ENCODE results near the gene THRB.
"Not testable (repeated sequence)": the region's sequence is repeated elsewhere in the genome, so short reads cannot be mapped to it uniquely, and the experiment has no call there.

THRB gene

DNA sequence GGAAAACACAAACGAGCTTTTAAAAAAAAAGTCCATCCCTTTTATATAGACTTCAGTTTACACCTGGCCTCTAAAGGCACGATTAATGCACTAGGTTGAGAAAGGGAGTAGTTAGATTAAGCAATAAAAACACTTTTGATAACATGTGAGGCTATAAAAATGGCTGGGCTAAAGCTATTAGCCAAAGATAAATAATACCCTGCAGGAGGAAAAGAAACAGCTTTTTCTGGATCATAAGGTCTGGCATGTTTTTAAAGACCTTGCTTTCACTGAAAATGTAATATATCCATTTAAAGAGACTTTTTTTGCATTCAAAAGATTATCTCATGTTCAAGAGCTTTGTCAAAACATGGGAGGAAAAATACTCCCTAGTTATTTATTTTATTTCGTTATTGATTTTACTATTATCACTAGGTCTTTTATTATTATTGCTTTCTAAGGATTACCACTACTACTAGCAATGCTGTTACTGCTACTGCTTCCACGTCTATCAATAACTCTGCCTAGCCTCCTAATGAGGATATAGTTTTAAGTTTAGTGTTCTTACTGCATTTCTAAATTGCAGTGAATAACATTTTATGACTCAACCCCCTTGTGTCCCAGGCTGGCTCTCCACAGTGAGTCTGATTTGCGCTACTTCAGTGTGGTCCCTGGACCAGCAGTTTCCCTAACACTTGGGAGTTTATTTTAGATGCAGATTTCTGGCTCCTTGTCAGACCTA, 93.4 kb downstream of the THRB start:
- no peak for DNase-seq (ENCODE audit: low read depth)

DNA sequence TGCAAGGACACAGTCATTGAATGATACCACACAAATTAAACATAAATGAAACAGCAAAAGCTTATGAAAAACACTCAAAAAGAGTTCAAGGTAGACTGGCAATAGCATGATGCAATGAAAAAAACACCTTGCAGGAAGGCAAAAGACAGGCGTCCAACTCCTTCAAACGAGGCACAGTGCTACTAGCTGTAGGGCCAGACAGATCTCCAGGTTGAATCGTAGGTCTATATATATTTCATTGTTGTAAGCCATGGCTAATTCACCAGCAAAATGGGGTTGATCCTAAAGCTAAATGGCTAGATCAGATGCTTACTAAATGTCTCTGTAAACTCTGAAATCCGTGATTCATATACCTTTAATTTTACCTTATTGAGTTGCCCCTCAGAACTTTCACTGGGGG, 94.2 kb downstream of the THRB start:
- DNase-seq (ENCODE audit: low read depth): no peak

DNA sequence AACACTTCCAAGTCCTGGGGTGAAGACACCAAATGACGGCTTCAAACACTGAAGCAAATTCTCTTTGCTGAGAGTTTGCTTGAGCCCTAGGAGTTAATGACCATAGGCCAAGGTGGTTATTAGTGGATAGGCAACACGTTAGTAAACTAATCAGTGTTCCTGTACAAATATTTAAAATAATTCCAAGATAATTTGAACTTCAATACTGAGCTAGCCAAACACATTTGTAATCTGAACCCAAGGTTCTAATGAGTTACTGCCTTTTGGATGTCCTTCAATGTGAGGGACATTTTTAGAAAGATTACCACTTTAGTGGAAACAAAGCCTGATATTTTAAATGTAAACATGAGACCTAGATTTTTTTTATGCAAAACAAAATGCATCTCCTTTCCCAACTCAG, 94.6 kb downstream of the THRB start:
- DNase-seq (ENCODE audit: low read depth): no peak

DNA sequence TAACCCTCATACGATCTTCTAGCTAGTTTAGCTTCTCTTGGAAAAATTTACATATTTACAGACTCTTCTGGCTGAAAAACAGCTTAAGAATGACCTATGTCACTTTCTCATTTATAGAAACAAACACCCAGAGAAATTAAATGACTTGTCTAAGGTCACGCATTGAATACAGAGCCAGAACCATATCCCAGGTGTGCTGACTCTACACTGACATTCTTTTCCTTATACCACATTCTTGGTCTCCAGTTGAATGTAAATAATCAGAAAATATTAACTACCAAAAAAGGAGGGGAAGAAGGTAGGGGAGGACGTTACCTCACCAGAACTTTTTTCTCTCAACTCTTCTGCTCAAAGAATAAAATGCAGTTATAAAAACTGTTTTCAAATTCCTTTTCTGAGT, 95.0 kb downstream of the THRB start:
- DNase-seq (ENCODE audit: low read depth): no peak

DNA sequence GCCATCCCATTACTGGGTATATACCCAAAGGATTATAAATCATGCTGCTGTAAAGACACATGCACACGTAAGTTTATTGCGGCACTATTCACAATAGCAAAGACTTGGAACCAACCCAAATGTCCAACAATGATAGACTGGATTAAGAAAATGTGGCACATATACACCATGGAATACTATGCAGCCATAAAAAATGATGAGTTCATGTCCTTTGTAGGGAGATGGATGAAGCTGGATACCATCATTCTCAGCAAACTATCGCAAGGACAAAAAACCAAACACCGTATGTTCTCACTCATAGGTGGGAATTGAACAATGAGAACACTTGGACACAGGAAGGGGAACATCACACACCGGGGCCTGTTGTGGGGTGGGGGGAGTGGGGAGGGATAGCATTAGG, 95.9 kb downstream of the THRB start:
- DNase-seq (ENCODE audit: low read depth): not testable (repeated sequence)

DNA sequence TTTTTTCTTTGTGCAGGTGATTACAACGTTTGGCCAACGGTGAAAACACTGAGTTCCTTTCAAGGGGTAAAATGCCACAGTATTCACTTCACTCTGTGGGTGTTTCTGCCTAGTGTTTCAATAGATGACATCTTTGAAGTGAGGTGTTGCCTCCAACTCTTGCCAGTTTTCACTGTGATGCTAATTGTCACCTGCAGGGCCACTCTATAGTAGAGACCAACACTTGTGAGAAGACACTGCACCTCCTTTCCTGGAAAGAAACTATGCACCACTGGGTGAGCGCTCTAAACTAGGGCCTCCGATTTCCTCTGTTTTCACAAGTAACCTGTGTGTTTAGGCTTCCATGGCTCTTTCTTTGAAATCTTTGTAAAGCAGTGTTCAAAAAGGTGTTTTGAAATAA, 98.3 kb downstream of the THRB start:
- no peak for DNase-seq (ENCODE audit: low read depth)

DNA sequence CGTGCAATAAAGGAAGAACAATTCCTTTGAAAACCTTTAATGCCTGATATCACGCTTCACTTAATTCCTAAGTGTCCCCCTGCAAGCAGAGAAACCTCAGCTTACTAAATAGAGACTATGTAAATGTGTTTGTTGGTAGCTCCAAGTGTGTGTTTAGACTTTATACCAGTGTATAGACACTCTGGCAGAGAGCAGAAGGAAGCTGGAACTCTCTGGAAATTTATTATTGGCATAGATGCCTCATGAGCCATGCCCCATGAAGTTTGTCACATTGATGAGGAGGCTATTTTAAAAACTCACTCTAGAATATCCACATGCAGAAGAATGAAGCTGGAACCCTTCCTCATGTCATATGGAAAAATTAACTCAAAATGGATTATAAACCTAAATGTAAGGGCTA, 99.9 kb downstream of the THRB start:
- no peak for DNase-seq (ENCODE audit: low read depth)

DNA sequence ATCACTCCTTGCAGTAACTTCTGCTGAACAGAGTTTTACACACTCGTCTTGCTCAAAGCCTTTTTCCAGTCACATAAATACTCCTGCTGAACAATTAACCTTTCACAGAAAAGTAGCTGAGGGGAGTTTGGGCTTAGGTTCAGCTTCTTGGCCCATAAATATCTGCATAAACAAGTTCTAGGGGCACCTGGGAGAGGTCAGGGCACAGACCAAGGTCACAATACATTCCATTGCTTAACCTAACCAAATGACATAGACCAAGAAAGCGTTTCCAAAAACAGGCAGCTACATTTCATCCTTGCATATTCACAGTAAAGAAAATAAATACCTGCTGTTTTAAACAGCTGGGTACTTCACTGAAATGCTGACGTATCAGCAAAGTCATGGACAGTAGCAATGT, 101.3 kb downstream of the THRB start:
- DNase-seq (ENCODE audit: low read depth): no peak

DNA sequence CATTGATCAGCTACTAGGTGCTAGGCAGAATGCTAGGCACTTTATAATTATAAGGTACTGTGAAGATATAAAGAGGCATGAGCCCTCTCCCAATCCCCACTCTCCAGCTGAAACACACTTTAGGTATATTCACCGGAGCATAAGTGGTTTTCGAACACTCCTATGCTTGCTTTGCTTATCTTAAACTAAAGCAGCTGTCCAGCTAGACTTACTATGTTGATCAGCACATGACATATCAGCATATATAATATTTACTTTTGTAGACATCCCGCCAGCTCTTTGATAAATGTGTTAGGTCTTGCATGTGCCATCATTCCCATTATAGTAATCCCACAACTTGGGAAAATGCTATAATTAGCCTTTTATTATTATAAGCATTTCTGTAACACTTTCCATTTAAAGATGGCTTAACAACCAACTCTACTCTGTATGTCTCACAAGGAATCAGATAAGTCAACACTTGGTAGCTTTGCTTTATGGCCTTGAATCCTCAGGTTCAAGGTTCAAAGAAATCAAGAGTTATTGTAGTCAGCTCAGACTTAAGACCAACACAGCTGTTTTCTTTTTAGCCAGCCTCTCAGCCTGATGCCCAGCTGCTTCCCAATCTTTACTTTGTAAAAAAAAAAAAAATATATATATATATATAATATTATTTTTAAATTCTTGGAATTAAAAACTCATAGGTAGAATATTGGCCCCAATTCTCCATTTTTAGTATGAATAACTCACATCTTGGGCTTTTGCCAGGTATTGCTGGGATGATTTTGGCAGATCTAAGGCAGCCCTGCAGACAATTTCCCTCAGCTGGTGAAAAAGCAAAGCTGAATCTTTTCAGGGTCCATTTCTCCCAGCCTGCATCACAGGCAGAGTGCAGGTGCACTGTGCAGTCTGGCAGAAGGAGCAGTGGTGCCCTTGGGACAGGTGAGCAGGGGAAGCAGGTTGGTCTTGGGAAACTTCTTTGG, 104.2 kb downstream of the THRB start:
- no peak for DNase-seq (ENCODE audit: low read depth)

DNA sequence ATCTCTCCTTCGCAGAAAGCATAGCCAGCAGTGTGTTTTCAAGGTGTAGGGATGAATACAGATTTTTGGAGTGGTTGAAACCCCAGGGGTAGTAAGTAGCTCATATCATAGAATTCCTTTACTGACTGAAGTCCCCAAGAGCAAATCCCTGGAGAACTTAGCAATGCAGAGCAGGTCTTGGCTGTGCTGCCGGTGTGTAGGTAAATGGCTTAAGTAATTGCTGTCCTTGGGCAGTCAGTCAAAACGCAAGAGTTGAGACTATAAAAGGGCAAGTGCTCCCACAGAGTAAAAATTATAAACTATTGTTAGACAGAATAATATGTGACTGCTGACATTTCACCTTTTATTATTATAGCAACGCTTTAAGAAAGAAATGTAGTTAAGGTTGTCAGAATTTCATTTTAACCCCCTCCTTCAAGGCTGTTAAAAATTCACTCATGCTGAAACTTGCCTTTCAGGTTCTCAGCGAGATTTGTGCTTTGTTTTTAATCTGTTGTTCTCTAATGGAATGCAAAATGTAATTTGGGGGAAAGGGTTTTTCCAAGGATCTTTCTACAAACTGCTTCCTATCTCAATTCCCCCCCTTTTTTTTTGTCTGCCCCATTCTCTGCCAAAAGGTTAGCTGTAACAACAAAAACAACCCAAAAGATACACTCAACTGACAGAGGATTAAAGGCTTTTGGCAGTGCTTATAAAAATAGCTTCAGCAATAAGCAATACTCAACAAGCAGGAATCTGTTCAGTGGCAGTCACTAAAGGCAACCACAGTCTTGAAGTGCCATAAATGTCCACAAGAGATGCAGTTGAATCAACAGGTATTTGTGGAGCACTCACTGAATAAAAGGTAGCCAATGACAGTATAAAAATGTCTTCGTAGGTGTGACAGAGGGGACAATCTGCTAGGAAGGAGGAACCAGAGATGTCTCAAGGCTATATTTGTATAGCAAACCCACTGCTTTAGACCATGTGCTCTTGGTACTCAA, 105.3 kb downstream of the THRB start:
- no peak for DNase-seq (ENCODE audit: low read depth)

DNA sequence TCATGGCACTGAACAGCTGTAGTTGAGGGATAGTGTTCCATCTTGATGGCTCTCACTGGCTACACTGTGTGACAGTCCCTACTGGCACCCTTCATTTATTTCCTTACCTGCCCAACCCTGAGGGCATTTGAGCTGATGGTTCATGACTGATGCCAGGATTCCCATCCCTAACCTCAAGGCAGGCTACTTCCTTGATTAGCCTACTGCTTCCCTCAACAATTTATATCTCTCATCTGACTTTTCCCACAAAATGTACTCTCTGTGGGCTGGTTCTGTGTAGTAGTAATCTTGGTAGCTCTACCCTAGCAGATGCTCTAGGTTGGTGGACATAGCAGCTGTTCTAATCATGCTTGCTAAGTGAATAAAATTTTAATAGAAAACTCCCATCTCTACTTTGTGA, 106.0 kb downstream of the THRB start:
- no peak for DNase-seq (ENCODE audit: low read depth)

DNA sequence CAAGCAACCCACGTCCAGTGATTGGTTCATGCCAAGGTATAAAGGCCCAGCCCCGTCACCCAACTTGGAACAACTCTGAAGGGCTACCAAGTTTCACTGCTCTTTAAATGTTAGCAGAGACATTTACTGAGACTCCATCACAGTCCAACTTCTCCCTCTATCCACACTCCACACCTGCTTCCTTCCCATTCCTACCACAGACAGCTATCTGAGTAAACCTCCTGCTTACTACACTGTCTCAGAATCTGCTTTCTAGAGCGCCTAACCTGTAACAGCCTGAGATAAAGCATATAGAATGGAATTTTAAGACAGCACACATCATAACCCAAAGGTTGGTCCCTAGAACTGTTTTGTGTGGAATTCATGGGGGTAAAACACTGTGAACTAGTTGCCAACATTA, 106.5 kb downstream of the THRB start:
- DNase-seq (ENCODE audit: low read depth): no peak

DNA sequence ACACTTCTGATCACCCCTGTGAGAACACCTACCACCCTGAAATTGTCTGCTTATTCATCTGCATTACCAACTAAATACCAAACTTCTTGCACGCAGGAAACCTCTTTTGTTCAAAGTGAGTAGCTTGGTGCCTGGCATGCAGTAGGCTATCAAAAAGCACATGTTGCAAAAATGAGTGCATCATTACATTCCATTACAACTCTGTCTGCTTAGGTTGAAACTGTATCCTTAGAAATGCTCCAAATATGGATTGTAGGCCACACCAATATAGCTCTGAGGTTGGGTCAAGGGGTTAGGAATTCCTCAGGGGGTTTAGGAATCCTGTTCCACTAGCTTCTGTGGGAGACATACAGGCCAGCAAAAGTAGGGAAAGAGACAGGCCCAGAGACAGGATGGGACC, 107.2 kb downstream of the THRB start:
- peak; percentile 58 for DNase-seq (ENCODE audit: low read depth)

DNA sequence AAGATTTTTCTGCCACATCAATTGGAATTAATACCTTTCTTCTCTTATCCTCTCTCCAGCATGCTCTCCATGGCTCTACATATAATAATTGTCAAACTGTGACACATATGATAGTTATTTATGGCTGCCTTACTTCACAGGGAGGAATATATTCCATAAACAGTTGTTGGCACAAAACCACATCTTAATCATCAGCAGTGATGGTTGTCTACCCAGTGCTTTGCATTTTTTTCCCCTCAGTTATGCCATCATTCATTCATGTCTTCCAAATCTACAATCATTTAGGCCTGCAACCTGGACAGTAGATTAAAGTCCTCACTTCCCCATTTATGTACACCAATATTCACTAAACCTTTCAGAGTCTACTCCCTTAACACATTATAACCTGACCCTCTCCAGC, 107.7 kb downstream of the THRB start:
- no peak for DNase-seq (ENCODE audit: low read depth)

DNA sequence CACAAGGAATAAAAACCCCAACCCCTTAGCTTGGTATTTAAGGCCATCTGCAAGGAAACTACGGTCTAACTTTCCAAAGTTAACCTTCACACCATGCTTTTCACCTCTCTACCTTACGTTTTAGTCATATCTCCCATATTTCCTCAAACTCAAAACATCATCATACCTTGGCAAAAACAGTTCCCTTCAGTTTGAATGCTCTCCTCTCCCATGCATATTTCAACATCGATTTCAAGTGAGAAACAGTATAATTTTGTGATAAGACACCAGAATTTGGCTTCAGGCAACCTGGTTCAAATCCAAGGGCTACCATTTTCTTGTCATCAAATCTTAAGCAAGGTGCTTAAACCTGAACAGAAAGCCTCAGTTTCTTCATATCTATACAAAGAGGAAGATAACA, 108.2 kb downstream of the THRB start:
- DNase-seq (ENCODE audit: low read depth): no peak

DNA sequence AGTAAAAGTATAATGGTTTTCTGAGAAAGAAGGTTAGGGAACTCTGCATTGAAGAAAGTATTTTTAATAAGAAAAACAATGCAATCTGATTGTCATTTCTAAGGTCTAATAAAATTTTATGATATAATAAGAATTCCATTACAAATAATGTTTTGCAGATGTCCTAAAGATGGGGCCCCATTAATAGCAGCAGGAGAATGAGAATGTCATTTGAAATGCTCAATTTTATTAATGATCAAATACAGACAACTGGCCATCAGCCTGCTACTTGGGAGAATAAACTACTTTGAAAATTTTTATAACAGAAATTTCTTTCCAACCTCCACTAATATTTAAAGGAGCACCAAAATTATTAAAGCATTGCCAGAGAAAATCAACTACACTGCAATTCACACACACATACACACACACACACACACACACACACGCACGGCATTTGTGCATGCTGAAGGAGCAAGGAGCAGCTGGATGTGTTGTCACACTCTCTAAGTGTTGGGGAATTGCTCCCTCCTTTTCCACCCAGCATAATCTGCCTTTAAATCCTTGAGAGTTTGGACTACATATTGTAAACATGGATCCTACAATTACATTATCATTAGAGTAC, 109.5 kb downstream of the THRB start:
- no peak for DNase-seq (ENCODE audit: low read depth)

DNA sequence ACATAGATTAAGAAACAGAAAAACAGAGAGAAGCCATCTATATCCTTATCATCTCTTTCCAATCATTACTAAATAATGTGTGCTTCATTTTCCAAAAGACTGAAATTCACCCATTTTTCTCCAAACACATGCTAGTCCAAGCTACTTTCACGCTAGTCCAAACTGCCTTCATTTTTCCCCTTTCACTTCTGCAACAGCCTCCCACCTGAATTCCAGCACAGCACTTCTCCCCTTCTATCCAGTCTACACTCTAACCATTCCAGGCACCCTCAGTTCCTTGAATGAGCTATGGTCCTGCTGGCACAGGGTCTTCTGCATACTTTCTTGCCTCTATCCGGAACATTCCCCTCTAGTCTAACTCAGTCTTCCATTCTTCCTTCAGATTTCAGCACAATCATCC, 112.0 kb downstream of the THRB start:
- DNase-seq (ENCODE audit: low read depth): no peak

DNA sequence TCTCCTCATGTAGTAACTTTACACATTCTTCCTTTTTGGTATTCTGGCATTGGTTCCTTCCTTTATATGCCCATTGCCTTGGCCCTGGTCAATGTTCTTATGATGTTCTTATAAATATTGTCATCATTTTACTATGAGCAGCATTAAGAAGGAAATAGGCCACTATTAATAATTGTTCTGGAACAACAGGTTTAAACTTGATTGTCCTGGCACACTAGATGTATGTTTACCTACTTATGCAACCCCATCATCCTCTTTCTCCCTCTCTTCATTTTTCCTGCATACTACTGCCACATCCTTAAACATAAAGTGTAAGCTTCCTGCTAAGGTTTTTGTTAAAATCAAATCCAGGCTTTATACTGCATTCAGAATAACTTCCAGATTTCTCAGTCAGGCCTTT, 114.7 kb downstream of the THRB start:
- DNase-seq (ENCODE audit: low read depth): no peak

DNA sequence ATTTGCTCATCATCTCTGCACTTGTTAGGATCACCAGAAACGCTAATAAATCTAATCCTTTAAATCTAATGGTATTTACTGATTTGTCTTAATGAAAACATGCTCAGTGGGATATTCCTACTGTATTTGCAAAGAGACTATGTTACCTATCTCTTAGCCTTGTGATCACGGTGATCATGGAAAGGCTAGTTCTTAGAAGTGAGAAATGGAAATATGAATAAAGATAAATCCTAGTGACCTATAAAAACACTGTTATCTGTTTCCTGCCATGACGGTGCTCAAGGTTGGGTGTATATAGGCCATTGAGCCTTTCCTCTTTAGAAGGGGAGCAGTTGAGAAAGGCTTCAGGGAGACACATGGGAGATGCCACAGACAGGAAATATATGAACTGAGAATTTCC, 116.3 kb downstream of the THRB start:
- DNase-seq (ENCODE audit: low read depth): no peak

DNA sequence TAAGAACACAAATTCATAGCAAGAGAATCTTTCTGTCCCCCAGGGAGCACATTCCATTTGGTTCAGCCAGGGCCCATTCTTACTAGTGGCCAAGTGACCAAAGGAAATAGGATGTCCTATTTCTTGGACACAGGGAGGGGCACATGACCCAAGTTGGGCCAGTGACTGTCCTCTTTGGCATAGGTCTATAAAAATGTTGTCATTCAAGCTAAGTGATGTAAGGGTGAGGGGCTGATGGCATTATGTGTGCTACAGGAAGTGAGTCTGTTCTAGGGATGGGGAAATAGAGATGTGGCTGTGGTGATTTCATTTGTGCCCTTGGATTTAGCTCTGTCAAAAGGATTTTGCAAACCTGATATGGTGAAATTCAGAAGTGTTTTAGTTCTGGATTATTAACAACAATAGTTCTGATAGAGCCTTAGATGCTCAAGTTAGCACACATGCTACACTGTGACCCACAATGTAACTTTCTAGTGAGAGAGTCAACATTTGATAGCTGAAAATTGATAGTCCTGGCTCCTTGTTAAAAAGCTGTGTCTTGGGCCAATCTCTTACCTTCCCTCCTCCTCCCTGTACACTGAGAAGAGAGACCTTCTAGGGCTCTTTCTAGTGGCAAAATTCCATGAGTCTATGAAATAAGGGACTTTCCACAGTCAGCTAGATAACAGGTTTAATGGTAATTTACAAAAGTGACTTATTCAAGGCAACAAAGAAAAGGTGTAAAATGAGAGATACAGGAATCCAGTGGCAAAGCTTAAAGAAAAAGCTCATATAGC, 117.2 kb downstream of the THRB start:
- DNase-seq (ENCODE audit: low read depth): no peak

DNA sequence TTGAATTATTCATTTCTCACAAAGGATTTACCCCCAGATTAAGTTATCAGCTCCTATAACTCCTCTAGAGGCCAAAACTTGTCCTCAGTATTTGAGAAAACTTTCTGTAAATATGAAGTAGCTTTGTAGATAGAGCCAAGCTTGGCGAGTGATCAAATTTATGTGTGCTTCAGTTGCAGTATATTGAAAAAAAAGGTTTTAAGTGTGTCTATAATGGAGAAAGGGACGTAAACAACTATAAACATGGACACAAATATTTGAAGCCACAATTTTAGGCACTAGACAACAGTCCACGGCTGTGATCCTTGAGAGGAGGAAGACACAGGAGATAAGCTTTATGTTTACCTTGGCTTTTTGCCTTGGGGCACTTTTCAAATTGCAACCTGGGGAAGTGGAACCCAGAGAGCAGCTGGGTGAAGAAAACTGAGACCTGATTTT, 118.7 kb downstream of the THRB start:
- no peak for DNase-seq (ENCODE audit: low read depth)

All from GM04503 (cell line).